Keratinocyte (primary cell): ENCODE data around the gene PCIF1. TPM values are rescaled to one million over a fixed set of nuclear protein-coding genes. Genes with fewer than 3 reads are reported as not detected.

Source experiments
- DNase-seq: peaks from one replicate; pipeline ENCODE4 v3.0.0-alpha.2; 2011; ENCODE audit warnings: low read depth, missing footprints, low spot score
- FAIRE-seq: peaks from 2 replicates; lab custom pipeline; 2011; peaks lifted over from hg19 to GRCh38; lab: Jason Lieb, UNC
- H2AFZ ChIP-seq: 2 replicates; pipeline ENCODE4 v1.6.0; 2012; ENCODE audit warnings: low read length, control low read depth, inconsistent platforms; ENCODE audit not compliant: control insufficient read depth
- H3K27ac ChIP-seq: 2 replicates; pipeline ENCODE4 v1.5.1; 2011; ENCODE audit warnings: low read length; ENCODE audit not compliant: control insufficient read depth, insufficient read depth
- H3K27me3 ChIP-seq: 3 replicates; pipeline ENCODE4 v1.6.0; 2011; ENCODE audit warnings: low read length; ENCODE audit not compliant: control insufficient read depth, insufficient read depth; ENCODE audit errors: extremely low read depth
- H3K36me3 ChIP-seq, 2 experiments: 2 replicates in 1 of 2; 3 replicates in 1 of 2; pipeline ENCODE4 v1.5.1; 2011; ENCODE audit warnings: low read length in 2 of 2, mild to moderate bottlenecking in 1 of 2; ENCODE audit not compliant: control insufficient read depth in 2 of 2, insufficient read depth in 2 of 2; ENCODE audit errors: extremely low read depth in 1 of 2
- H3K4me1 ChIP-seq: 3 replicates; pipeline ENCODE4 v1.5.1; 2011; ENCODE audit warnings: low read length; ENCODE audit not compliant: control insufficient read depth, insufficient read depth; ENCODE audit errors: extremely low read depth
- H3K4me2 ChIP-seq: 3 replicates; pipeline ENCODE4 v1.6.0; 2011; ENCODE audit warnings: low read depth, low read length; ENCODE audit not compliant: control insufficient read depth, insufficient read depth; ENCODE audit errors: extremely low read depth
- H3K4me3 ChIP-seq, 3 experiments: fragments of 200-600 bp in 1 of 3; sonication (generic) in 1 of 3; 2 replicates in 2 of 3; 3 replicates in 1 of 3; pipeline ENCODE4 v1.5.1; 2011 to 2016; ENCODE audit warnings: low read length in 3 of 3, mild to moderate bottlenecking in 3 of 3, control low read depth in 2 of 3, inconsistent platforms in 1 of 3, low read depth in 1 of 3, mixed read lengths in 1 of 3, mixed run types in 1 of 3, moderate library complexity in 1 of 3; ENCODE audit not compliant: control insufficient read depth in 2 of 3, insufficient read depth in 2 of 3; ENCODE audit errors: extremely low read depth in 1 of 3
- H3K79me2 ChIP-seq: 2 replicates; pipeline ENCODE4 v1.6.0; 2012; ENCODE audit warnings: low read length; ENCODE audit not compliant: control insufficient read depth, insufficient read depth
- H3K9ac ChIP-seq: 3 replicates; pipeline ENCODE4 v1.6.0; 2011; ENCODE audit warnings: low read length; ENCODE audit not compliant: control insufficient read depth, insufficient read depth; ENCODE audit errors: extremely low read depth
- H3K9me1 ChIP-seq: 3 replicates; pipeline ENCODE4 v1.6.0; 2011; ENCODE audit warnings: low read length; ENCODE audit not compliant: control insufficient read depth, insufficient read depth; ENCODE audit errors: extremely low read depth
- H3K9me3 ChIP-seq: 2 replicates; pipeline ENCODE4 v1.5.1; 2012; ENCODE audit warnings: low read depth, low read length; ENCODE audit not compliant: control insufficient read depth
- H4K20me1 ChIP-seq: 3 replicates; pipeline ENCODE4 v1.6.0; 2011; ENCODE audit warnings: low read length; ENCODE audit not compliant: control insufficient read depth, insufficient read depth; ENCODE audit errors: extremely low read depth
- CTCF ChIP-seq, 3 experiments: IDR thresholded peaks in 1 of 3; conservative IDR thresholded peaks in 1 of 3; optimal IDR thresholded peaks in 1 of 3; 2 replicates in 2 of 3; 3 replicates in 1 of 3; pipeline versions ENCODE3 to v1.5.1; 2011; ENCODE audit warnings: low read length in 3 of 3, mild to moderate bottlenecking in 3 of 3, moderate library complexity in 2 of 3, control low read depth in 1 of 3, inconsistent platforms in 1 of 3; ENCODE audit not compliant: insufficient read depth in 2 of 3; ENCODE audit errors: extremely low read depth in 1 of 3
- EZH2 ChIP-seq: IDR thresholded peaks from one replicate; pipeline ENCODE4 v1.6.1; 2012; ENCODE audit warnings: inconsistent platforms, mild to moderate bottlenecking, low read length, moderate library complexity
- dilution Hi-C: fragments of 300-500 bp; cut with MboI; formaldehyde crosslinking; loops from one replicate; pipeline ENCODE4 v1.7.0; 2020; ENCODE audit warnings: low sequenced_read_pairs; ENCODE audit not compliant: extremely low pct_ligation_motif_present
- polyA plus RNA-seq, 5 experiments: library from polyadenylated mRNA; depleted of rRNA in 3 of 5; stranded (reverse) in 3 of 5; stranded (forward) in 1 of 5; unstranded in 1 of 5; fragments of >200 nt; gene quantifications; 1 replicate in 1 of 5; 2 replicates in 3 of 5; 3 replicates in 1 of 5; pipeline versions ENCODE4 v1.2.1 to v1.2.3, GENCODE V29; 2011 to 2012; ENCODE audit warnings: missing spikeins in 2 of 5, low read depth in 1 of 5, low replicate concordance in 1 of 5

PCIF1 gene
- polyA plus RNA-seq, 1 donor (not counting 4 experiments of a cell fraction or from before 2014, with no cell fraction given) = 7.0 TPM

GRCh38 chr20:45948742-45949541, 14.5 kb downstream of the PCIF1 start:
- dilution Hi-C loops = no loop called here
- no peak for DNase-seq
- no peak overlapping the region for H3K9ac ChIP-seq
- no peaks in the 10 kb centered on the region for H3K9me3 ChIP-seq
- H3K9me1 ChIP-seq = no peaks in the 10 kb centered on the region
- no peak overlapping the region for H2AFZ ChIP-seq
- H3K79me2 ChIP-seq = no peaks in the 10 kb centered on the region
- H3K27ac ChIP-seq = no peak overlapping the region
- peaks cover 10% of the 10 kb centered on the region for H3K4me1 ChIP-seq
- no peaks in the 10 kb centered on the region for H3K27me3 ChIP-seq
- FAIRE-seq = no peak
- no peak overlapping the region for H3K4me2 ChIP-seq
- TF ChIP-seq CTCF (optimal IDR thresholded peaks at IDR 0.05 in 1 of 3, IDR thresholded peaks at IDR 0.05 in 1 of 3, conservative IDR thresholded peaks at IDR 0.05 in 1 of 3; ENCODE audit: extremely low read depth in 1 of 3, insufficient read depth in 2 of 3, low read length in 3 of 3) = no peak
- no peak for TF ChIP-seq EZH2
- peaks cover 51 to 74% of the 10 kb centered on the region in 2 experiments for H3K36me3 ChIP-seq
- H4K20me1 ChIP-seq = no peaks in the 10 kb centered on the region
- H3K4me3 ChIP-seq = no peak overlapping the region

GRCh38 chr20:45949542-45950329, 15.3 kb downstream of the PCIF1 start:
- Histone ChIP-seq H3K79me2 (no peaks in the 10 kb centered on the region), H3K4me3 (no peak overlapping the region), H3K27me3 (no peaks in the 10 kb centered on the region), H3K9ac (no peak overlapping the region), H2AFZ (no peak overlapping the region), H4K20me1 (no peaks in the 10 kb centered on the region), H3K4me1 (peaks cover 2% of the 10 kb centered on the region), H3K9me3 (no peaks in the 10 kb centered on the region), H3K9me1 (no peaks in the 10 kb centered on the region), H3K27ac (no peak overlapping the region), H3K4me2 (no peak overlapping the region), H3K36me3 (peaks cover 50 to 75% of the 10 kb centered on the region in 2 experiments)
- dilution Hi-C loops = no loop called here
- DNase-seq (no peak), FAIRE-seq (no peak)
- TF ChIP-seq CTCF (optimal IDR thresholded peaks at IDR 0.05 in 1 of 3, IDR thresholded peaks at IDR 0.05 in 1 of 3, conservative IDR thresholded peaks at IDR 0.05 in 1 of 3; ENCODE audit: extremely low read depth in 1 of 3, insufficient read depth in 2 of 3, low read length in 3 of 3) = no peak
- TF ChIP-seq EZH2 = no peak
